ENCODE results near the gene EPHB3.

The EPHB3 gene

GRCh38 chr3:184543843-184544512, 17.6 kb upstream of the EPHB3 start:
- DNase-seq: peak; percentile 72 to 84

GRCh38 chr3:184544513-184544861, 17.1 kb upstream of the EPHB3 start:
- no peak for DNase-seq

- DNase-seq: no peak
Measured at GRCh38 chr3:184545769-184546168, 15.8 kb upstream of the EPHB3 start.

- DNase-seq: peak in 1 of 2 donors; percentile 26
Measured at GRCh38 chr3:184546252-184546651, 15.3 kb upstream of the EPHB3 start.

- DNase-seq: no peak
Measured at GRCh38 chr3:184549796-184550577, 11.6 kb upstream of the EPHB3 start.

- DNase-seq: no peak
Measured at GRCh38 chr3:184551103-184551502, 10.5 kb upstream of the EPHB3 start.

GRCh38 chr3:184551614-184552256, 9.8 kb upstream of the EPHB3 start:
- no peak for DNase-seq

GRCh38 chr3:184552296-184552695, 9.3 kb upstream of the EPHB3 start:
- DNase-seq: no peak

- DNase-seq: no peak
Measured at GRCh38 chr3:184552863-184553262, 8.7 kb upstream of the EPHB3 start.

- no peak for DNase-seq
Measured at GRCh38 chr3:184553385-184553784, 8.2 kb upstream of the EPHB3 start.

- DNase-seq: no peak
Measured at GRCh38 chr3:184554461-184554860, 7.1 kb upstream of the EPHB3 start.

GRCh38 chr3:184556582-184557347, 4.8 kb upstream of the EPHB3 start:
- DNase-seq: peak in 1 of 2 donors; percentile 52

- DNase-seq: no peak
Measured at GRCh38 chr3:184557348-184557950, 4.1 kb upstream of the EPHB3 start.

GRCh38 chr3:184558726-184559125, 2.9 kb upstream of the EPHB3 start:
- DNase-seq: no peak

GRCh38 chr3:184559336-184559735, 2.2 kb upstream of the EPHB3 start:
- no peak for DNase-seq

- no peak for DNase-seq
Measured at GRCh38 chr3:184560531-184560930, 1.1 kb upstream of the EPHB3 start.

GRCh38 chr3:184561913-184562877, 610 bp downstream of the EPHB3 start:
- peak in 1 of 2 donors; percentile 16 for DNase-seq

- no peak for DNase-seq
Measured at GRCh38 chr3:184562878-184563560, 1.4 kb downstream of the EPHB3 start.

- no peak for DNase-seq
Measured at GRCh38 chr3:184563561-184563925, 2.0 kb downstream of the EPHB3 start.

- DNase-seq: no peak
Measured at GRCh38 chr3:184563941-184564684, 2.5 kb downstream of the EPHB3 start.
